Amygdala (tissue), 56 donors: ENCODE results near the gene FMO5.
A peak's percentile ranks its signal among the peaks of the same experiment; 100 is the strongest.
"Not testable (repeated sequence)": the region's sequence is repeated elsewhere in the genome, so short reads cannot be mapped to it uniquely, and the experiment has no call there.

Experiments used
- DNase-seq, 56 donors: peaks; one replicate each; lab custom pipeline; 2025; lab: John Stamatoyannopoulos, UW

The FMO5 gene

DNA sequence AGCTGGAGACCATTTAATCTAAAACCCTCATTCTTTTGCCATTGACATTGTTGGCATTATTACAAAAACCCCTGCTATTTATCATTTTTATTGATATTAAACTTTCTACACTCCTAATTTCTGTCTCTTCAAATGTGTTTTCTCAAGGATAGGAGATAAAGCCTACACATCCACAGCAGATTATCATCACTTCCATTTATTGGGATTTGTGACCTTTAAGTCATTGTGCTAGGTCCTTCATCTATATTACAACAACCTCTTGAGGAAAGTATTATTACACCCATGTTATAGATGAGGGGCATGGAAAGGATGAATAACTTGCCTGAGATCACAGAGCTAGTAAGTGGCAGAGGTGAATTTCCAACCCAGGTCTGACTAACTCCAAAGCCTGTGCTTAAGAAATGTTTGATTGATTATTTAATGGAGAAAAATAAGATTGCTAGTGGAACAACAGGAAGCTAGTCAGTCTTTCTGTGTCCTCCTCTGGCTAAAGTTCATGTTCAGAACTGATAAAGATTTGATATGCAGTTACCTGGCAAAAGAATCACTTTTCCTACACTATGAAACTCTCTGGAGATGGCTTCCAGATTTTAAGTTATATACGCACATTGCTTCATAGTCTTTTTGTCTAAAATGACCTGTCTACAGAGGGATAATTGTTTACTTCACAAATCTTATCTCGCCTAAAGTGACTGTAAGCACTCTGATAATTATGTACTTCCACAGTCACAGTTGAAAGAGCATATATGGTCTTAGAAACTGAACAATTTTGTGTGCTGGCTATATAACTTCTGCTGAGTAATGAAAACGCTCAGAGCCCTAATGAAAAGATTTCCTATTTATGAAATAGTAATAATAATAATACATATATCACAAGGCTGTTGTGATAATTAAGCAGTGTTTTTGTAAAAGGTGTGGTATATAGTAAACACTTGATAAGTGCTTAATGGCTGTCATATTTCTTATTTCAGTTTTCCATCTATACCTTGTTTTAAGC lies 15.0 kb downstream of the FMO5 start:
- no peak for DNase-seq

DNA sequence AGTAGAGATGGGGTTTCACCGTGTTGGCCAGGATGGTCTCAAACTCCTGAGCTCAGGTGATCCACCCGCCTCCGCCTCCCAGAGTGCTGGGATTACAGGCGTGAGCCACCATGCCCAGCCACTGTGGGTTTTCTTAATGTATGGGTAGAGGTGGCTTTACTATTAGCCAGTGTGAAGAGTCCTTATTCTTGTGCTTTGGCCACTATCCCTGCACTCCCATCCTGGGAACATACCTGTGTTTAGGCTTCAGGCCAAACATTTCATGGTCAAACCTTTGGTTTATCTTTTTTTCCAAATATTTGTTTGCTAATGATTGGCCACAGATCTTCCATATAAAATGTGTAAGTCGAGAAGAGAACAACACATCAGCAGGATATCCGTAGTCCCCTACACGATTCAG lies 16.5 kb downstream of the FMO5 start:
- no peak for DNase-seq

GRCh38 chr1:147207192-147207591 lies 17.9 kb downstream of the FMO5 start:
- DNase-seq: no peak

DNA sequence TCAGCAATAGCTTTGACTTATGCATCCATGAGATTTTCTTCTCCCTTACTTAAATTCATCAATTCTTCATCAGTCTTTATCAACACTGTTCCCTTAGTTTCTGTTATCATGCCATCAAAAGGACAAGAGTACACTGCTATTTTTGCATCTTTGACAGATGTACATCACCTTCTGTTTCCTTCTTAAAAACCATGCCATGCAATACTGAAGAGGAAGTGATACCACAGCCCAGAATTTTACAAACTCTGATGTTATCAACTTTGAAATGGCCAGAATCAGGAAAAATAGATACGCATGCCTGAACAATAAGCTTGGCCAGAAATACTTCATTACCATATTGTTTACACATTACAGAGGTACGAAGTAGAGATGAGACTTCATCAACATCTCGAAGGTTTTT lies 21.1 kb downstream of the FMO5 start:
- DNase-seq: no peak

- DNase-seq: no peak
Measured at GRCh38 chr1:147202576-147202975, 22.6 kb downstream of the FMO5 start.

GRCh38 chr1:147201786-147202185 lies 23.4 kb downstream of the FMO5 start:
- DNase-seq: no peak

- no peak for DNase-seq
Measured at GRCh38 chr1:147201276-147201675, 23.9 kb downstream of the FMO5 start.

GRCh38 chr1:147197324-147197723 lies 27.8 kb downstream of the FMO5 start:
- not testable (repeated sequence) for DNase-seq

GRCh38 chr1:147189514-147189913 lies 35.6 kb downstream of the FMO5 start:
- DNase-seq: peak in 5 of 56 donors; percentile 0 to 24 (median 1)

DNA sequence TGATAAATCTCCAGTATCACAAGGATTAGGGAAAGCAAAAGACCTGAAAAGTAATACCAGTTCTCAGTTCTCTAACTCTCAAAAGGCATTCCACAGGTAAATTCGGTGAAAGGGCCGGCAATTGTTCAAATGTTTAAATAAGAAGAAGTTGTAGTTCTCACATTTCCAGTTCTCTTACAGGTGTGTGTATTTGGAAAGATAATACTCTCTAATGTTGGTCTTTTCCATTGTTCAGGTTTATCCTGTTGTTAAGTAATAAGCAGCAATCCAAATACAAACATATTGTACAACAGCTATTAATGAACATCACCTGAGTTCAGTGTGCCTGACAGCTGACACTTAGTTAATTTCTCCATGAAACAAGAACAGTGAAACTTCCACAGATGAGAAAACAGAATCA lies 39.7 kb downstream of the FMO5 start:
- DNase-seq: no peak

- DNase-seq: no peak
Measured at GRCh38 chr1:147177611-147178380, 47.3 kb downstream of the FMO5 start.

DNA sequence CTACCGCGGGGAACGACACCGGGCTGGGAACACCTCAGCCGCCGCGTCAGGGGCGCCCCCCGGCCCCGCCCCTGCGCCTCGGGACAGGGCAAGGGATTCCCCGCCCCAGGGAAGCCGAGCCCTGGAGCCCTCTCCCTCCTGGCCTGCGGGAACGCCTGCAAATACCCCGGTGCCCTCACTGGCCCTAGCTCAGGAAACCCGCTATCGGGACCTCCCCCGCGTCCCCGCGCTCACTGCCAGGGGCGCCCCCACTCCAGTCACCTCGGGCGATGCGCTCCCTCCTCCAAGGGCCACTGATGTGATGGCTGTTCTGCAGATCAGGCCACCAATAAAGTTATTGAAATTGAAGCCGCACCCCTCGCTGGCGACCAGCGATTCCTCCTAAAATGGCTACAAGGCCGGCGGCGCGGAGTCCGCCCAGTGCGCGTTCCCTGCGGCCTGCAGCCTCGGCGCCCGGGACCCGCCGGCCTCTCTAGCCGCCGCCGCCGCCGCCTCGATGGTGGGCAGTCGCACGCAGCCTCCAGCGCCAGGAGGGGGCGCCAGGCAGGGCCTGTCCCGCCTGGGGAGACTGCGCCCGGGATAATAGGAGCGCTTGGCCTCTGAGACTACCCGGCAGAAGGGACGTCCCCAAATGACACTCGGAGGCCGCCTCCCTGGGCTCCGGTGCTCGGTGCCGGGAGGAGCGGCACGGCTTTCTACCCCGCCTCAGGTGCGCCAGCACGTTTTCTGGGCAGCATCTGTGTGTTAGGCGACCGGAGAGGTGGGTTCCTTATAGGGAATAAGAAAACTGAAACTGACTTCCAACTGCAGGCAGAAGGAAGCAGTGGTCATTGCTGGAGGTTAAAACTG lies 52.7 kb downstream of the FMO5 start, which contains the start of gene PRKAB2:
Gene PRKAB2 (minus strand): TSS at position 303 of the 849 bp plus-strand sequence. CDS start 326 bp downstream, outside the sequence.
- DNase-seq: peak; percentile 72 to 99 (median 92)

- peak in 5 of 56 donors; percentile 2 to 31 (median 10) for DNase-seq
Measured at GRCh38 chr1:147171399-147172167, 53.6 kb downstream of the FMO5 start.

DNA sequence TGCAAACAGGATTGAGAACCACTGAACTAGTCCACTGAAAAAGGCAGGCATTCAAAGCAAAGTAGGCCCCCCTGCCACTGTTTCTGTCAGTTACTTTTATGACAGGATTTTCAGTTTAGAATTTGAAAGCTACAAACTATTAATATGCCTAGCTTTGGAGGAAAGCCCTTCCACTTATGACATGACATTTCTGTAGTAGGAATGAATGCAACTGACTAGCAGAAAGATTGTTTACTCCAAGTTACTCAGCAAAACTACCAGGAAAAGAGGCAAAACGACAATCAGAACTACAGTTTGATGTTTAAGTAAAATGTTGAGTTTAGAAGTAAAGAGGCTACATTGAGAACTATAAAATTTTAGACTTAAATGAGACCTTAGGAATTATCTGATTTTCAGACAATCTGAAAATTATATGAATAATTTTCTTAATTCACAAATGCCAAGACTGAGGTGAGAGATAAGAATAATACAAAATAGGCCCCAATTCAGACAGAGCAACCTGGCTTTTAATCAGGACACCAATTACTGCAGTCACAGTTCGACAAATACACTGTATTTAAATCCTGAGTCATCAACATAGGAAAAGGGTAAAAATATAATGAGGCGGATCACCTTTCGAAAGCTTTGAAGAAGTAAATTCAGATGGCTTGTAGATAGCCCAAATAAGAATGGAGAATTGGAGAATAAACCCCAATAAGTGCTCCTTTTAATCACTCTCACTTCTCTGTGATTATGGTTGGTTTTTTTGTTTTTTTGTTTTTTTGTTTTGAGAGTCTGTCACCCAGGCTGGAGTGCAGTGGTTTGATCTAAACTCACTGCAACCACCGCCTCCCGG lies 55.1 kb downstream of the FMO5 start:
- no peak for DNase-seq

GRCh38 chr1:147169171-147169570 lies 56.0 kb downstream of the FMO5 start:
- no peak for DNase-seq

- DNase-seq: peak in 1 of 56 donors; percentile 7
Measured at GRCh38 chr1:147168626-147169058, 56.5 kb downstream of the FMO5 start.

- DNase-seq: no peak
Measured at GRCh38 chr1:147167365-147167764, 57.8 kb downstream of the FMO5 start.

GRCh38 chr1:147163019-147163418 lies 62.1 kb downstream of the FMO5 start:
- no peak for DNase-seq

GRCh38 chr1:147162093-147162492 lies 63.0 kb downstream of the FMO5 start:
- DNase-seq: no peak
